HG03520 (cell line): ENCODE measurements around the gene ENO1.
A peak's percentile ranks its signal among the peaks of the same experiment; 100 is the strongest.
"Not testable (repeated sequence)": the region's sequence is repeated elsewhere in the genome, so short reads cannot be mapped to it uniquely, and the experiment has no call there.

Experiments
- ATAC-seq: cut with Tn5 transposase; IDR thresholded peaks from one replicate; pipeline ENCODE4 v1.9.1; 2021; ENCODE audit warnings: mild to moderate bottlenecking, moderate library complexity; ENCODE audit not compliant: unreplicated experiment

The ENO1 gene

DNA sequence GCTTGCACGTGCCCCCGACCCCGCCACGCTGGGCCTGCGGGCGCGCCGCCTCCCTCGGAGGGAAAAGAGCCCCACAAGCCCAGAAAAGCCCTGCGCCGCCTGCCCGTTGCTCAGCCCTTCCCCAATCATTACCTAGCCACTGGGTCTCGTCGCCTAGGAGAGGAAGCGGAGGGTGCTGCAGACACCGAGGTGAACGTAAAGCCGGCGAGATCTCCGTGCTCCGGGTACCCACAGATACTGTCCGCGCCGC is at the start of gene ENO1:
Gene ENO1, minus strand, starts transcription at position 239 of the 250 bp plus-strand sequence. CDS start 3,778 bp downstream, outside the sequence.
- peak; percentile 0 for ATAC-seq

DNA sequence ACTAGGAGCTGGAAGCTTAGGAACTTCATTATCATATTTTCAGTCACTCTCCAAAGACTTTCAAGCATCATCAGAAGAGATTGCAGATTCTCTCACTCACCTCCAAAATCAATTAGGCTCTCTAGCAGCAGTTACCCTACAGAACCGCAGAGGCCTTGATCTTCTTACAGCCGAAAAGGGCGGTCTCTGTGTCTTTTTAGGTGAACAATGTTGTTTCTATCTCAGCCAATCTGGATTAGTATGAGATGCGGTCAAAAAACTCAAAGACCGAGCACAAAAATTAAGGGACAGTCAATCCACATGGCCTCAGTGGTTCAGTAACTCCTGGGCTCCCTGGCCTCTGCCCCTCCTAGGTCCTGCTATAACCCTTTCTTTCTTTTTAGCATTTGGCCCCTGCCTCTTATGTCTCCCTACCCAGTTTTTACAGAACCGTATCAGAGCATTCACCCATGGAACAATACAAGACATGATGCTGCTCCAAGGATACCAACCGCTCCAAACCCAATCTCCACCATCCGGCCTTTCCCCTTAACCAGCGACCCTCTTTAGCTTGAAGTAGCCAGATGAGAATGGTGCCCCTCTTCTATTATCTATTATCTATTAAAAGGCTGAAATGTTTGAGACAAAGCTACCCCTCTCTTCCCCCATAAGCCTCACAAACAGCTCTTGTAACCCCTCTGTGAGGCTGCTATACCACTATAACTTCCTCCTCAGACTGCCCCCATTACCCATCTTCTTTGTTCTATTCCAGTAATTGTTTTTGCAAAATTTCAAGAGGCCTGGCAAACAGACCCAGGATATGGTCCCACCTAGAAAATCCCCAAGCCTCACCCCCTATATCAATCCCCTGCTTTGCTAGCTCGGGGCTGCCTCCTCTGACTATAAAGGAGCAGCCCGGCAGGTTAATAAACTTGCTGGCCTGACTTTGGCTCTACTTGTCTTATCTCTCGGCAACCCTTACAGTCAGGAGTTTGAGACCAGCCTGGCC is 48.5 kb upstream of the ENO1 start:
- no peak for ATAC-seq

DNA sequence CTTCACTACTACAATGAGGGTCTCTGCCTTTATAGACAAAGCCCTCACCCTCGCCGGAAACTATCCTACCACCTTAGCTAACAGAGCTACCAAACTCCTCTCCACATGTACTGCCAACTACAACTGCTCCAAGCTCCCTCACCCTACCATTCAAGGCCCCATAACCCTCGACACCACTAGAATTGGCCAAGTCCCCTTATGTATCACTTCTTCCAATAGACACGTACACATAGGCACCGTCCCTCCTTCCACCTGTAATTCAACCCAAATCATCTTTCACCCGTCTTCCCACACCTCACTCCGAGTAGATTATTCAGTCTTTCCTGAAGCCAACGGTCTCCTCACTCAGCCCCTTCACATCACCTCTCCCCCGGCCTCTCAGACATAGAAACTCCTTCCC is 47.5 kb upstream of the ENO1 start:
- ATAC-seq, result no peak

GRCh38 chr1:8925406-8925805 is 46.9 kb upstream of the ENO1 start:
- no peak for ATAC-seq

GRCh38 chr1:8922962-8923361 is 44.5 kb upstream of the ENO1 start:
- no peak for ATAC-seq

DNA sequence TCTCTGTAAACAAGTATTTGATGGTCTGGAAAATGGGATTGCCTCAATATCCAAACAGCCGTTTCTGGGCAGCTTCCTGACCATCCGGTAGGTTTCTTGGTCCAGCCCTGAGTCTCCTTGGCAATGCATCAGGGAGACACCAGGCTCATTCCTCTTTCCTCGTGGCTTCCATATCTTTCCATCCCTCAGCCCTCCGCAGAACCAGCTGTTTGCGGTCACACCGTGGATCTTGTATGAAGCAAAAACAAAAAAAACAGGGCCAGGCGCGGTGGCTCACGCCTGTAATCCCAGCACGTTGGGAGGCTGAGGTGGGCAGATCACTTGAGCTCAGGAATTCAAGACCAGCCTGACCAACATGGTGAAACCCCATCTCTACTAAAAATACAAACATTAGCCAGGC is 39.0 kb upstream of the ENO1 start:
- ATAC-seq, result not testable (repeated sequence)

- no peak for ATAC-seq
Observed at GRCh38 chr1:8915446-8915845, 37.0 kb upstream of the ENO1 start.

DNA sequence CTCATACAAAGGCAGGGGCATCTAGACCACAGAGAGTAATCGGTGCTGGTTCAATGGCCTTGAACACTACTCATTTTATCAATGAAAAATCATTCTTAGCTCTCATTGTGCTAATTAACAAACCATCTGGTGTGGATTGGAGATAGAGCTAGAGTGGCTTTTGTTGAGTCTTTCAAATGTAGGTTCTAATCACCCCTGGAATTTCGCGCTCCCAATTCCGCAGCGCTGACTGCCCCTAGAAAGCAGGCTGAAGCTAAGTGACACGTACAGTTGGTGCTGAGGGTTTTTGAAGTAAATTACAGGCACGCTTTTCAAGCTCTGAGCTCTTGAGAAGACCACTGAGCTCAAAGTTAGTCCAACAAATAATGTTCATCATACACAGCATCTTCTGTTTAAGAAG is 36.0 kb upstream of the ENO1 start:
- no peak for ATAC-seq

GRCh38 chr1:8913457-8913856 is 35.0 kb upstream of the ENO1 start:
- ATAC-seq, result no peak

- no peak for ATAC-seq
Observed at GRCh38 chr1:8911416-8912309, 33.2 kb upstream of the ENO1 start.

GRCh38 chr1:8910914-8911313 is 32.4 kb upstream of the ENO1 start:
- ATAC-seq, result no peak

- ATAC-seq, result no peak
Observed at GRCh38 chr1:8910331-8910730, 31.8 kb upstream of the ENO1 start.

DNA sequence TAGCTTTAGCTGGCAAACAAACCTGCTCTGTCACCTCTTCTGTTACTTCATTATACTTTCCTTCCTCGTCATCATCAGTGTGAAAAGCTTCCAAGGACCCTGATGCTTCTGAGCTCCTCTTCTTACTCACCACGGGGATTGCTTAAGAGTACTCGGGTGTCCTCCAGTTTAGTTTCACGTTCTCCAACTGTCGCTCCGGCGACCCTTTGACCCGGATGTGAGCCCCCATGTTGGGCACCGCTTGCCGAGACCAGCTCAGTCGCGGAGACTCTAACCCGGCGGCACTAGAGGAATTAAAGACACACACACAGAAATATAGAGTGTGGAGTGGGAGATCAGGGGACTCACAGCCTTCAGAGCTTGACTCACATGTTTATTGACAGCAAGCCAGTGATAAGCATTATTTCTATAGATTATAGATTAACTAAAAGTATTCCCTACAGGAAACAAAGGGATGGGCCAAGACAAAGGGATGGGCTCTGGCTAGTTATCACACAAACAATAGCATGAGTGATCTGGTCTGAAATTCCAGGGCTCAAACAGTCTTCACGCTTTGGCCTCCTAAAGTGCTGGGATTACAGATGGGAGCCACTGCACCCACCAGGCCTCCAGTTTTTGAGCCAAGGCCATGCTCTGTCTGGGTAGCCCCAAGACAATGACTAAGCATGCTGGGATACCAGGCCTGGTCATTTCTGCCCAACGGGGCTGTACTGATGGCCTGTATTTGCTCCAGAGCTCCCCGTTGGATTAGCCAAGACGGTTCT is 30.1 kb upstream of the ENO1 start:
- no peak for ATAC-seq

- ATAC-seq, result no peak
Observed at GRCh38 chr1:8905582-8906191, 27.2 kb upstream of the ENO1 start.

DNA sequence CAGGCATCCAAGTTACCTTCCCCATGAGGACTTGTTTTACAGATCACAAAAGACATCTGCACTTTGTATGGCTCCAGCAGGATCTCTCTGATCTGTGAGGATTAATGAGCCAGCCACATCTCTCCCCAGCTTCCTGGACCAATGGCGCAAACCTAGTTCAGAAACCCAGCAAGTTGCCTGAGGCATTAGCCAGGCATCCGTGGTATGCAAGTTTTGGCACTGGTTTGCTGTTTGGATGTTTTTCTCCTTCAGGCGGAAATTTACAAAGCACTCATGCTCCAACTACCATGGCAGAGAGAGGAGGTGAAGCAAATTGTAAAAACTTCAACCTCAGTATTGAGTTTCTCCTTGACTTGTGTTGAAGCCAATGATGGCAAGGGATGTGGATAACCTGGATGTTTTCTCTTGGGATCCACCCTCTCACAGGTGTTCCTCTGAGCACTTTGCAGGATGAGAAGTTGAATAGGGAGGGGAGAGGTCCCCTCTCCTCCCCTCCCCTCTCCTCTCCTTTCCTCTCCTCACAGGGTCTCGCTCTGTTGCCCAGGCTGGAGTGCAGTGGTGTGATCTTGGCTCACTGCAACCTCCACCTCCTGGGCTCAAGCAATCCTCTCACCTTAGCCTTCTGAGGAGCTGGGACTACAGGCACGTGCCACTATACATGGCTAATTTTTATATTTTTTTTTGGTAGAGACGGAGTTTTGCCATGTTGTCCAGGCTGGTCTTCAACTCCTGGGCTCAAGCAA is 25.6 kb upstream of the ENO1 start:
- no peak for ATAC-seq

DNA sequence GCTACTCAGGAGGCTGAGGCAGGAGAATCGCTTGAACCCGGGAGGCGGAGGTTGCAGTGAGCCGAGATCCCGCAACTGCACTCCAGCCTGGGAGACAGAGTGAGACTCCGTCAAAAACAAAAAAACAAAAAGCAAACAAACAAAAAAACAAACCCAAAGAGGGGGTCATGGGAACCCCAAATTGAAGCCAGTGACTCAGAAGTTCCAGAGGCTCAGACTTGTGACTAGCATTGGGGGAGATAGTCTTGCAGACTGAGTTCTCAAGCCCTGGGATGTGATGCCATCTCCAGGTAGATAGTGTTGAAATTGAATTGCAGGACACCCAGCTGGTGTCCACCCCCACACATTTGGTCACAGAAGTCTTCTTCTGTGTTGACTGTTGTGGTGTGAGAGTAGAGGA is 24.9 kb upstream of the ENO1 start:
- ATAC-seq, result no peak

DNA sequence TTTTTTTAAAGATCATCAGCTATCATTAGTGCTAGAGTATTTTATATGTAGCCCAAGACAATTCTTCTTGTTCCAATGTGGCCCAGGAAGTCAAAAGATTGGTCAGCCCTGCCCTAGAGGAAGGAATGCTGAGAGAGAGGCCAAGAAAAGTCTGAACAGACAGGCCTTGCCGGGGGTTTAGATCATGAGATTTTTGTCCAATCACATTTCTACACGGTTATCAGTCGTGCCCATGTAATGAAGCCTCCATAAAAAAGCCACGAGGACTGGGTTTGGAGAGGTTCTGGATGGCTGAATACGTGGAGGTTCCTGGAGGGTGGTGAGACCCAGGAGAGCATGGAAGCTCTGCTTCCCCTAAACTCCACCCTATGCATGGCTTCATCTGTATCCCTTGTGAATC is 24.3 kb upstream of the ENO1 start:
- no peak for ATAC-seq

DNA sequence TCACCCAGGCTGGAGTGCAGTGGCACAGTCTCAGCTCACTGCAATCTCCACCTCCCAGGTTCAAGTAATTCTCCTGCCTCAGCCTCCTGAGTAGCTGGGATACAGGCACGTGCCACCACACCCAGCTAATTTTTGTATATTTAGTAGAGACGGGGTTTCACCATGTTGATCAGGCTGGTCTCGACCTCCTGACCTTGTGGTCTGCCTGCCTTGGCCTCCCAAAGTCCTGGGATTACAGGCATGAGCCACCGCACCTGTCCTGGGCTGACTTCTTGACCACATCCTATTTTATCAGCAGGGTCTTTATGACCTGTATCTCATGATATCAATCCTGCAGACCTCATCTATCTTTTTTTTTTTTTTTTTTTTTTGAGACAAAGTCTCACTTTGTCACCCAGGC is 22.2 kb upstream of the ENO1 start:
- not testable (repeated sequence) for ATAC-seq

GRCh38 chr1:8899046-8899445 is 20.6 kb upstream of the ENO1 start:
- ATAC-seq, result no peak

DNA sequence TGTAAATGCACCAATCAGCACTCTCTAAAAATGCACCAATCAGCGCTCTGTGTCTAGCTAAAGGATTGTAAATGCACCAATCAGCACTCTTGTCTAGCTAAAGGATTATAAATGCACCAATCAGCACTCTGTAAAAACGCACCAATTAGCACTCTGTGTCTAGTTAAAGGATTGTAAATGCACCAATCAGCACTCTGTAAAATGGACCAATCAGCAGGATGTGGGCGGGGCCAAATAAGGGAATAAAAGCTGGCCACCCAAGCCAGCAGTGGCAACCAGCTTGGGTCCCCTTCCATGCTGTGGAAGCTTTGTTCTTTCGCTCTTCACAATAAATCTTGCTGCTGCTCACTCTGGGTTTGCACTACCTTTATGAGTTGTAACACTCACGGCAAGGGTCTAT is 19.9 kb upstream of the ENO1 start:
- ATAC-seq, result not testable (repeated sequence)
